Hepatocyte (in vitro differentiated cells): ENCODE measurements around the gene TAS1R3. TPM values are rescaled to one million over a fixed set of nuclear protein-coding genes. Genes with fewer than 3 reads are reported as not detected.

ENCODE experiments used
- DNase-seq: peaks from one replicate; pipeline ENCODE4 v3.0.0-alpha.2; 2016; ENCODE audit warnings: low spot score
- H2AFZ ChIP-seq: fragments of 200-600 bp; sonication (generic); 2 replicates; pipeline ENCODE4 v1.6.0; 2016; ENCODE audit warnings: antibody characterized with exemption, mild to moderate bottlenecking
- H3K27ac ChIP-seq: fragments of 200-600 bp; sonication (generic); 2 replicates; pipeline ENCODE4 v1.5.1; 2016; ENCODE audit warnings: mild to moderate bottlenecking
- H3K27me3 ChIP-seq: fragments of 200-600 bp; sonication (generic); 2 replicates; pipeline ENCODE4 v1.6.1; 2016
- H3K36me3 ChIP-seq: fragments of 200-600 bp; sonication (generic); replicated peaks from 2 replicates; pipeline ENCODE4 v1.5.1; 2016; ENCODE audit warnings: low read depth; ENCODE audit not compliant: insufficient read depth
- H3K4me1 ChIP-seq: fragments of 200-600 bp; sonication (generic); 2 replicates; pipeline ENCODE4 v1.5.1; 2016; ENCODE audit warnings: mild to moderate bottlenecking, moderate library complexity; ENCODE audit not compliant: insufficient read depth
- H3K4me2 ChIP-seq: fragments of 200-600 bp; sonication (generic); 2 replicates; pipeline ENCODE4 v1.6.0; 2016
- H3K4me3 ChIP-seq: fragments of 200-600 bp; sonication (generic); 2 replicates; pipeline ENCODE4 v1.5.1; 2016; ENCODE audit warnings: mild to moderate bottlenecking
- H3K79me2 ChIP-seq: fragments of 200-600 bp; sonication (generic); 2 replicates; pipeline ENCODE4 v1.6.0; 2017; ENCODE audit warnings: mild to moderate bottlenecking
- H3K9me2 ChIP-seq: fragments of 200-600 bp; sonication (generic); replicated peaks from 2 replicates; pipeline ENCODE4 v1.6.0; 2017; ENCODE audit warnings: mild to moderate bottlenecking; ENCODE audit not compliant: insufficient read depth
- H3K9me3 ChIP-seq: fragments of 200-600 bp; sonication (generic); 2 replicates; pipeline ENCODE4 v1.5.1; 2016; ENCODE audit warnings: low read depth, mild to moderate bottlenecking
- H4K20me1 ChIP-seq: fragments of 200-600 bp; sonication (generic); 2 replicates; pipeline ENCODE4 v1.6.0; 2016; ENCODE audit warnings: mild to moderate bottlenecking; ENCODE audit not compliant: insufficient read depth, poor library complexity, severe bottlenecking
- CTCF ChIP-seq: fragments of 200-600 bp; sonication (generic); IDR thresholded peaks from 2 replicates; pipeline ENCODE4 v1.5.1; 2016; ENCODE audit warnings: antibody characterized with exemption, mild to moderate bottlenecking; ENCODE audit not compliant: poor library complexity
- EZH2 ChIP-seq: fragments of 200-600 bp; sonication (generic); IDR thresholded peaks from 2 replicates; pipeline ENCODE4 v1.6.1; 2016; ENCODE audit warnings: antibody characterized with exemption, mild to moderate bottlenecking, borderline replicate concordance
- EZH2phosphoT487 ChIP-seq: fragments of 200-600 bp; sonication (generic); IDR thresholded peaks from one replicate; pipeline ENCODE4 v1.6.1; 2018; ENCODE audit warnings: antibody characterized with exemption, mild to moderate bottlenecking, low read depth, moderate library complexity; ENCODE audit not compliant: unreplicated experiment, severe bottlenecking
- WGBS: methylation state at CpG from one replicate; pipeline ENCODE4 v1.1.6; 2016; ENCODE audit warnings: low lambda C conversion rate; ENCODE audit errors: missing lambda C conversion rate; 5-methylcytosine and 5-hydroxymethylcytosine counted together
- polyA plus RNA-seq: library from polyadenylated mRNA; unstranded; fragments of >200 nt; fragmentation: Nextera tagmentation; extraction: Ambion mirVana; gene quantifications from 2 replicates; pipeline ENCODE4 v1.2.1, GENCODE V29; 2016
- total RNA-seq: library from RNA; depleted of rRNA; stranded (reverse); fragments of >200 nt; gene quantifications from 2 replicates; pipeline ENCODE4 v1.2.3, GENCODE V29; 2014

Gene TAS1R3
- total and polyA plus RNA-seq, 2 experiments from 2014 or later: 0.17 to 0.42 TPM

DNA sequence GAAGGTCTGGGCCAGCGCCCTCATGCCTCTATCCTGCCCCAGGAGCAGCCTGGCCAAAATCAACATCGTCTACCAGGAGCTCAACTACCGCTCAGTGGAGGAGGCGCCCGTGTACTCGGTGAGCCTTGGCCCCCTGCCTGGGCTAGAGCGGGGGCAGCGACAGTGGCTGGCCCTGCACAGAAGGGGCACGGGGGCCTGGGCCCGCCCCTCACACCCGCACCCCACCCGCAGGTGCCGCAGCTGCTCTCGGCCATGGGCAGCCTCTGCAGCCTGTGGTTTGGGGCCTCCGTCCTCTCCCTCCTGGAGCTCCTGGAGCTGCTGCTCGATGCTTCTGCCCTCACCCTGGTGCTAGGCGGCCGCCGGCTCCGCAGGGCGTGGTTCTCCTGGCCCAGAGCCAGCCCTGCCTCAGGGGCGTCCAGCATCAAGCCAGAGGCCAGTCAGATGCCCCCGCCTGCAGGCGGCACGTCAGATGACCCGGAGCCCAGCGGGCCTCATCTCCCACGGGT lies 40.0 kb upstream of the TAS1R3 start:
- Histone ChIP-seq H3K9me3 (no peaks in the 10 kb centered on the region), H3K27me3 (no peaks in the 10 kb centered on the region), H2AFZ (no peak overlapping the region), H3K27ac (no peak overlapping the region), H3K4me1 (no peaks in the 10 kb centered on the region), H3K79me2 (no peaks in the 10 kb centered on the region), H3K36me3 (no peaks in the 10 kb centered on the region), H3K4me2 (no peak overlapping the region), H4K20me1 (no peaks in the 10 kb centered on the region), H3K4me3 (no peak overlapping the region), H3K9me2 (no peaks in the 10 kb centered on the region)
- no peak for TF ChIP-seq CTCF
- 76% methylated on average over 27 of the region's 28 CpGs for WGBS
- DNase-seq: no peak

DNA sequence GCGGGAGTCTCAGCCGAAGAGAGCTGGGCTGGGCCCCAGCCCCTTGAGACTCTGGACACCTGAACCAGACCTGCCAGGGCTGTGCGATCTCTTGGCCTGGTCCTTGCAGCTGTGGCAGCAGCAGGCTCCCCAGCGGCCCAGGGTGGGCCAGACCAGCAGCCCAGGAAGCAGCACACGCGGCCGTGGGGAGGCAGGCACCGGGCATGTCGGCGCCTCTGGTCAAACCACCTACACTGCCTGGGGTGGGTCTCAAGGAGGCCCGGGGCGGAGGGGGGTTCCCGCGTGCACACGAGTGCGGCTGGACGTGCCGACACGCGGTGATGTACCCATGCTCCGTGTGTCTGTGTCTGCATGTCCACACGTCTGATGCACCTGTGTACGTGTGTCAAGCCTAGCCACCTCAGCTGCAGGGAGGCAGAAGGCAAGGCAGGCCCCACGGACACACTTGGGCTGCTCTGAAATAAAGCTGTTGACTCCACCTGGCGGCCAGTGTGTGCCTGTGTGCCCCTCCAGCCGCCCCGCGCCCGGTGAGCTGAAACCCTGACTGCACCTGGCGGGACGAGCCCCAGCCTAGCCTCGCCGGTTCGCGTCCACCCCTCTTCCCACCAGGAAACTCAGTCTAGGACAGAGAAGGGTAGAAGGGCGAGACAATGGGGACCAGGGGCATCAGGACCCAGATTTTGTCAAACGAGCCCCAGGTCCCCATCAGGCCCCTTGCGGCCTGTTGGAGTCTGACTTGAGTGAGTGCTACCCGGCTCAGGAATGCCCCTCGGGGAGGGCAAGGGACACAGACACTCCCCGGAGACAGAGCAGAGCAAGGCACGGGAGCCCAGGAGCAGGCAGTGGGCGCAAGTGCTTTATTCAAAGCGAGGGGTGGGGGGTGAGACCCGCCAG lies 39.3 kb upstream of the TAS1R3 start:
- Histone ChIP-seq H3K9me2 (no peaks in the 10 kb centered on the region), H3K36me3 (no peaks in the 10 kb centered on the region), H3K4me3 (no peak overlapping the region), H3K79me2 (no peaks in the 10 kb centered on the region), H4K20me1 (no peaks in the 10 kb centered on the region), H3K9me3 (no peaks in the 10 kb centered on the region), H3K27me3 (no peaks in the 10 kb centered on the region), H3K27ac (no peak overlapping the region), H3K4me1 (no peaks in the 10 kb centered on the region), H3K4me2 (no peak overlapping the region), H2AFZ (no peak overlapping the region)
- peak; percentile 83 for DNase-seq
- TF ChIP-seq EZH2phosphoT487 (no peak), CTCF (peak; percentile 62), EZH2 (no peak)
- WGBS: 57% methylated on average over 44 of the region's 45 CpGs

DNA sequence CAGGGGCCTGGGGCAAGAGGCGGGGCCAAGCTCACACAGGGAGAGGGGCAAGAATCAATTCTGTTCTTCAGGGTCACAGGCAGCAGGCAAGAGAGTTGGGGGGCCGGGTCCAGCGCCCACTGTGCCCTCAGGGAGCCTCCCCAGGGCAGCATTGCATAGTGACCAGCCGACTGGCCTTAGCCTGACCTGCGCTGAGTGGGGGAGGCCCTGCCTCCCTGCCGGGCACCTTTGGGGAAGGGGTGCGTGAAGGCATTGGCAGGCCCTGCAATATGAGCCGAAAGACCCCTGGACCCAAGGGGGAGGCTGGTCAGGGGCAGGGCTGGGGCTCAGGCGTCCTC lies 38.7 kb upstream of the TAS1R3 start:
- H3K9me3 ChIP-seq: no peaks in the 10 kb centered on the region
- TF ChIP-seq CTCF: no peak
- no peak for TF ChIP-seq EZH2phosphoT487
- TF ChIP-seq EZH2: no peak
- H3K27me3 ChIP-seq: no peaks in the 10 kb centered on the region
- H3K4me3 ChIP-seq: no peak overlapping the region
- H3K79me2 ChIP-seq: no peaks in the 10 kb centered on the region
- no peaks in the 10 kb centered on the region for H3K36me3 ChIP-seq
- H4K20me1 ChIP-seq: no peaks in the 10 kb centered on the region
- H3K4me2 ChIP-seq: no peak overlapping the region
- DNase-seq: no peak
- no peaks in the 10 kb centered on the region for H3K4me1 ChIP-seq
- H2AFZ ChIP-seq: no peak overlapping the region
- no peaks in the 10 kb centered on the region for H3K9me2 ChIP-seq
- 93% methylated on average over 6 of the region's 9 CpGs for WGBS
- H3K27ac ChIP-seq: no peak overlapping the region
